GM21529 (cell line): ENCODE data around the gene NYAP2.

Source experiments
- ATAC-seq: cut with Tn5 transposase; IDR thresholded peaks from one replicate; pipeline ENCODE4 v1.9.1; 2021; ENCODE audit not compliant: unreplicated experiment

The NYAP2 gene

DNA sequence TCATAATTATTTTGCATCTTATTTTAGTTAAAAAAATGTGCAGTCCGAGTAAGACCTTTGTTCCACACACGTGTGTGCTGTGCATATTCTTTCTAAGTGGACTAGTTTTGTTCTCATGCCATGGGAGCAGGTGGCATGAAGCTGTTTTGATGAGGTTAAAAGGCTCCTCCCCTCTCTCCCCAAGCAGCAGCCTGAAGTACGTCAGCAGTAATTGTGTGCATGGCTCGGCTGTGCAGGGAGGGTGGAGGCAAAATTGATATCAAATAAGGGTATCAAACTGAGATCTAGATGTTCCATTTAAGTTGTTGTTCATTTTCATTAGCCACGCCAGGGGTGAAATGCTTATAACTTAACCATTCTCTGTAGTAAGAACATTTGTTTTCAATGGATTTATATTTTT, at the start of gene NYAP2:
Gene NYAP2 (plus strand): TSS at position 207 of the 400 bp plus-strand sequence. CDS start 9,171 bp downstream, outside the sequence.
- no peak for ATAC-seq

DNA sequence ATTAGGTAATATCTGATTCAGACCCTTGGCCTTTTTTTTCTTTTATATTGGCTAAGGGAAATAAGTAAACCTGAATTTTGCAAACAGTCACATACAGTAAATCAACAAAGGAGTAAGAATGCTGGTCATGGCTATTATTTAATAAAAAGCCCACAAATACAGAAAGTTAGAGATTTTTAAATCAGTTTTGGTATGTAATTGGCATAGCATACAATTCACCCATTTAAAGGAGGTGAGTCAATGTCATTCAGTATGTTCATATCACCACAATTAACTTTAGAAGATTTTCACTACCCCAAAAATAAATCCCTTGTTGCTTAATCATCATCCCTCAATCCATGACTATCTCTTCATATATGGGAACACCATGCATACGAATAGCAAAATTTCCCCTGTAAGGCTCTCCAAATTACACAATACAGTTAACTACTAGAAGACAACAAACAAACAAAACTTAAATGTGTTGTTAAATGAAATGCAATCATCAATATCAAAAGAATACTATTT, 45.9 kb upstream of the NYAP2 start:
- no peak for ATAC-seq

DNA sequence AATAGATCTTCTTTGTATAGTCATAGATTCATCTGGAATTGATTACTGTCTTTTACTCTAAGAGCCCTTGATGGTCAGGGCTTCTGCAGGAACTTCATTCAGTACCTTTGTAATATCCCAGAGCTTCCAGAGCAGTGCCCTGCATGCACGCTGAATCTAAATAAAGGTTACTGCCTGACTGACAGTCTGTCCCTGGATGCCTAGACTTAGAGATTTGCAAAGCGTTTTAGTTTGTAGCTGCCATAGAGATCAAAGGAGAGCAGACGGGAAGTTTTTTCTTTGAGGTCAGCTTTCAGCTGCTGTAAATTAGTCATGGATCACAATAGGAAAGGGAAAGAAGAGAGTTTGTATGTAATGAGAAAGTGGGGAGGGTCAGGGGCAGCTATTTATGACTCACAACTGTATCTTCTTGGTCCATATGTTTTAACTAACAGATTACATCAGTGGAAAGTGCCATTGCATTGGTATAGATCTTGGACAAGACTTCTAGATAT, 45.2 kb upstream of the NYAP2 start:
- ATAC-seq = no peak

DNA sequence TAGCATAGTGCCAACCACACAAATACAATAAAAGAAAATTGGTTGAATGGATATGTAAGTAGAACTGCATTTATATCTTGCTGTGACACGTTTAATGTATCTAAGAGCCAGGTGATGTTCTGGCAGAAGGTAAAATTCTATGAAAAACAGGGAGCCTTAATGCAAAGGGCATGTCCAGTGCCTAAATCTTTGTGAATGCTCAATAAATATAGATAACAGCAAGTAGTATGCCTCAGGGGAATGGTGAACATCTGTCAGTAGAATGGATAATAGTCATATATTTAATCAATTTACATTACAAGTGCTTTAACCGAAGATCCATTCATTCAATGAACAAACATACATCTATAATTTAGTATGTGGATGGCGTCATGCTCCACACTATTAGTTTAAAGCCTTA, 43.7 kb upstream of the NYAP2 start:
- no peak for ATAC-seq

DNA sequence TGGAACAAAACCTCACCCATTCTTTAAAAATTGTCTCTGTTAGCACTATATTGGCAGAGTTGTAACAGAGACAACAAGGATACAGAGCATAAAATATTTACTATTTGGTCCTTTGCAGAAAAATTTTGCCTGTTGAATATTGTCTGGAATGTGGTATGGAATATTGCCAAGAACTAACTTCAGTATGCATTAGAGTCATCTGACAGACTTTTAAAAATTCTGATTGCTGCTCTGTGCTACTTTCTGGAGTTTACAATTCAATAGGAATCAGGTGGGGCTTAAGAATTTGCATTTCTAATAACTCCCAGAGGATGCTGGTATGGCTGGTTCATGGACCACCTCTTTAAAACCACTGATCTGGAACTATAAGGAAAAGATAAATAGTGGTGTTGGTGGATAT, 32.8 kb upstream of the NYAP2 start:
- ATAC-seq = no peak

DNA sequence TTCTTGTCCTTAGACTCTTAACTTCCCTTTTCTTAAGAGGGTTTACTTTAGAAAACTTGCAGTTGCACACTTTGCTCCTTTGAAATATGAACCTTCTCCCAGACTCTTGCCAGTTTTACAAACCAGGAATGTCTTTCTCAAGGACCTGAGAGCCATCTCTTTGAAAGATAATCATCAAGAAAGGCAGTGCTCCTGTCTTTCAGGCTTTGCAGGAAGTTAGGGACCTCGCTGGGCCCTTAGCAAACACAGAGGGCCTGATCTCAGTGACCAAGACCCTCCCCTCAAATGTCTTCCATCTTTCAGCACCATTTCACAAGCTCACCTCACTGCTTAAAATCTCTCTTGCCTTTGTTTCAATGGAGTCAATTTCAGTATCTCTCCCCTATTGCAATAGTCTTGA, 32.0 kb upstream of the NYAP2 start:
- no peak for ATAC-seq

DNA sequence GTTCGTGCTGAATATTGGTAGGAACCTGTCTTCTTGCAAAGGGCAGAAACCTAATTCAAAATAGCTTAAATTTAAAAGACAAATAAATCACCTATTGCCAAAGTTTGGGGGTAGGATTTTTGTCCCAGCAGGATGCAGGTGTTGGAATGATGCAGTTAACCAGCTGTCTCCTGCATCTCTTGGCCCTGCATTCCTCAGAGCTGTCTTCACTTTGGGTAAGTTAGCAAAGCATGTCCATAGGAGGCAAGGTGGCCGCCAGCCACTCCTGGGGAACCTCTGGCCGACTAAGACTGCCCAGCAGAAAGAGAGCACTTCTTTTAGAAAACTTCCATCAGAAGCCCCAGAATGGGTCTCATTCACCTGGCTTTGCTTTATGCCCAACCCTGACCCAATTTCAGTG, 20.5 kb upstream of the NYAP2 start:
- ATAC-seq = no peak

DNA sequence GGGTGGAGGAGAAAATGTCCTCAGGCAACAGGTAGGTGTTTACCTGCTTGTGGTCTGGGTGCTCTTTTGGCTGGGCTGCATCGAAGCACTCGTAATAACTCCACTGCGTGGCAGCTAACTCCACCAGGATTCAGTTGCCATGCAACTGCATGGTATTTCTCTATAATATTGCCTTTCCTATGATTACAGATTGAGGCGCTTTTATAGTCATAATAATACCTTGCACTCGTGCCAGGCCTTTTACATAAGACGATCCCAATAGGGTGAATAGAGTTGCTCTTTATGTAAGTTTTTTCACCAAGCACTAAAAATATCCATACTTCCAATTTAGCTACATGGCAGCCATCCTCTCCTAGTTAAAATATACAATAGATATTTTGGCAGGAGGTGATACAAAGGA, 19.7 kb upstream of the NYAP2 start:
- ATAC-seq = no peak

DNA sequence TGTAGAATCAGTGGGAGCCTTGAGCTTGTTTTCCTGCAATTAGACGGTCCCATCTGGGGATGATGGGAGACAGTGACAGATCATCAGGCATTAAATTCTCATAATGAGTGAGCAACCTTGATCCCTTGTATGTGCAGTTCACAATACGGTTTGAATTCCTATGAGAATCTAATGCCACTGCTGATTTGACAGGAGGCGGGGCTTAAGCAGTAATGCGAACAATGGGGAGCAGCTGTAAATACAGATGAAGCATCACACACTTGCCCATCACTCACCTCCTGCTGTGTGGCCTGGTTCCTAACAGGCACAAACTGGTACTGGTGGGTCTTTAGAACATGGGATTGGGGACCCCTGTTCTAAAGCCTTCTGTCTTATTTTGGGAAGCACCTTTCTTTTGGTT, 17.9 kb upstream of the NYAP2 start:
- ATAC-seq = no peak

DNA sequence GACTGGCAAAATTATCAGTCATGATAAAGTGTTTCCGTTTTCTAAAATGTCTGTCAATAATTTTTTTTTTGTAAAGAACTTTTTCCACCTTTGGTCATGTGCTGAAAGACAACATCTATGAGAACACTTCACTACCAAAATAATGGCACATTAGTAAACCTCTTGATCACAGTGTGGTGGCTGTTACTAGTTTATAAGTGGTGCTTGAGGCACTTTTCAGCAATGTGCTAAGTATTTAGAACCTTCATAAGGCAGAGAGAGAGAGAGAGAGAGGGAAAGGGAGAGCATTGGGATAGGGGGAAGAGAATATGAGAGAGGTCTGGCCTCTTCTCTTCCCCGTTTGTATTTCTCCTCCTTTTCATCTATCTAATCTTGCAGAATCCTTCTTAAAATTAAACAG, 1.1 kb upstream of the NYAP2 start:
- ATAC-seq = no peak

DNA sequence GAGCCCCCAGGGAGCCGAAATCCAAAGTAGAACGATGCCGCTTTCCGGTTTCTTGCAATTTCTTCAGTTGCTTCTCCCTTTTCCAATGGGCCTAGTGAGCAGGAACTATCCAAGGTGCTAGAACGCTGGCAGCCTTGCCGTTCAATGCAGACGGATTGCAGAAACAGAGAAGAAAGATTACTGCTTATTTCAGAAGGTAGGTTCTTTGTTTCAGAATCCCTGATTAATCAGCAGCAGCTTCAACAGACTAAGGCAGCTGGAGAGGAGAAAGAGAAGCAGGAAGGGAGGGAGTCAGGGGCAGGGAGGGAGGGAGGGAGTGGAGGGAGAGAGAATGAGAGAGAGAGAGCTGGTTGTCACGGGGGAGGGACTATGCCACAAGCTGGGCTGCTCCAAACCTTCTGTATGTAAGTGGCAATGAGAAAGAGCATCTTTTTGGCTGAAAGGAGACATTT, 576 bp downstream of the NYAP2 start:
- ATAC-seq = no peak

DNA sequence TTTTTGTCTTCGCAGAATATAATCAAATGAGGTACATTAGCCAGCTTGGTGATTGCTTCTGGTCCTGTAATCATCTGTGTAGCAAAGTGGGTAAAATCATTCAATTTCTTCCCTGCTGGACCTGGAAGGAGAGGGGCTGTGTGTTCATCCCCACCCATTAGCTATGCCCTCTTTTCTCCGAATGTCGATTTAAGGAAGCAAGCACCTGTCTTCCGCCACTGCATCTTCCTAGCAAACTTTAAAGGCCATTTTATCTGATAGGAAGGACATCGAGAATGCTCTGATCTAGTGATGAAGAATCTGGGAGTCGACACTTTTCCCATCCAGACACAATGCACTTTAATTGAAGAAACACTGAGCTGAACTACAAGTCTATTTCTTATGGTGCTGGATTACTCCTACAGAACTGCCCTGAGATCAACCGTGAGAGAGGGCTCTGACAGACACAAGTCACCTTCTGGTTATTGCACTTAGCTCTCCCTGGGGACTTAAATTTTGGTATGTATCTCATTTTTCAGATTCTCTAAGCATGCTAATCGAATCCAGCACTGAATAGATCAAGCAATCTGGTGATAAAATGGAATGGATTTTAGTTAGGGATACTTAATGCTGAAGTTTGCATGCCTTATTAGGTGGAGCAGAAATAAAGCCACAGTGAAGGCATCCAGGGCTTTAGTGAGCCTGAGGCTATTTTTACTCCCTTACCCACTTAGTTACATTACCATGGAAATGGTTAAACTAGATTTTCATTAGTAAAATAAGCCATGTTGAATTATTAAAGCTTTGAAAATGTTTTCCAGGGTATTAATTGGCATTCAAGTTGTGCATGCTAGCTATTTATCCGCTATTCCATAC, 1.3 kb downstream of the NYAP2 start:
- ATAC-seq = no peak

DNA sequence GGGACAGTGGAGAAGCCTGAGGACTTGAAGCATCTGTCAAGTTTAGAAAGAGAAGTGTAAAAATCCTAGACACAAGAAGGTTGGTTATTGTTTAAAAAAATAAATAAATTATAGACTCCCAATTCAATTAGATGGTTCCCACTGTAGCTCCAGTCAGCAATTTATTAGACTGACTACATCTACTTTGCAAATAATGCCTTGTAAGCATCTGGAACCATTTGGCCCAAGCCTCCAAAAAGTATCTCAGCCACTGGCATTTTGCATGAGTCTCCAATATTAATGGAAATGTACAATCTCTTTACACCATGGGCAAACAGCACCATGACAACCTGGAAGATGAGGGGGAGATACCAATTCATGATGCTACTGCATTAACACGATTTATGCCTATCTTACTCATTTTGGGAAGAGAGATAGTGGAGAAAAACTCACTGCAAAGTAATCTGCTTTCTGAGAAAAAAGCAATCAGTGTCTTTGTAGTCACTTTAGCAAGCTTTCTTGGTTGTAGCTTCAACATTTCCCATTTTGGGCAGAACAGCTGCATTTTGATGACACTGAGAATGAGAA, 2.8 kb downstream of the NYAP2 start:
- no peak for ATAC-seq

DNA sequence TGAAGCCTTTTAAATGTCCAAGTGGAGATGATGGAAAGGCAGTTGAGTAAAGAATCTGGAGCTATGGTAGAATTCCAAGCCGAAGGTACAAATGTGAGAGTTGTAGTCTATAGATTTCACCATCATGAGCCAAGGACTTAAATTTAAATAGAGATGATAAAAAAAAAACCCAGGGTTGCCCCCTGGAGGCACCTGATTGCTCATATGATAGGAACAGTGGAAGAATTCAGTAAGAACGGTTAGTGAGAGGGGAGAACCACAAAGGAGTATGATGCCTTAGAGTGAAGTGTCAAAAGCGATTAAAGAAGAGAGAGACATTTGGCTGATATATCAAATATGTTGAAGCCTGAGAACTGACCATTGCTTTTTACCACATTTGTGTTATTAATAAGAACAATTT, 11.9 kb downstream of the NYAP2 start:
- no peak for ATAC-seq

DNA sequence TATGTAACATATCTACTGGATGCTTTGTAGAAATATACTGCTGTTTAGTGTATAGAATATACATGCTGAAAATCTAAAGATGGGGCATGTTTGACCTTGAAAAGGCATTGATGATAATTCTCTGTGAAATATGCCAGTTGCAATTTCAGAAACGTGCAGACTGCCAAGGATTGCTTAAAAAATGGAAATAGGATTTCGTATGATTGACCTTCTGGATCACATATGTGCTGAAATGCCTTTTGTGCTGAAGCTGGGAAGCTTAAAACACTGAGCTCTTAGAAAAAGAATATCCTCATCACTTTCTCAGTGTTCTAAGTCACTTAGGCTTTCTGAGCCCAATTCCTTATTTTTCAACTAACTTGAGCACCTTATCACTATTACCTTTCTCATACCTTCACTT, 14.3 kb downstream of the NYAP2 start:
- no peak for ATAC-seq

DNA sequence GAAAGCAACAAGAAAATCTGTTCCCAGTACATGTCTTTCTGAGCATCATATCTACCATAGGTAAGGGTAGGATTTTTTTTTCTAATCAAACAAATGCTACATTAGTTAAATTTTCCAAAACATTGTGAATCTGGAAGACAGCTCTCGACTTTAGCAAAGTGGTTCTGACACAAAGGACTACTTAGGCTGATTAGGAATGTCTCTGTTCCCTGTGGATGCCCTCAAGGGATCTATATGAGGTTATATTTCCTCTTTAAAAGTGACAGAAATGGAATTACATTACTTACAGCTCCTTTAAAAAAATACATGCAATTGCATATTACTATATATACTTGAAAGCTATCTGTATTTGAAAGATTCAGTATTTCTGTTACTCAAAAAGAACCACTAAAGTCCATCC, 15.4 kb downstream of the NYAP2 start:
- no peak for ATAC-seq

DNA sequence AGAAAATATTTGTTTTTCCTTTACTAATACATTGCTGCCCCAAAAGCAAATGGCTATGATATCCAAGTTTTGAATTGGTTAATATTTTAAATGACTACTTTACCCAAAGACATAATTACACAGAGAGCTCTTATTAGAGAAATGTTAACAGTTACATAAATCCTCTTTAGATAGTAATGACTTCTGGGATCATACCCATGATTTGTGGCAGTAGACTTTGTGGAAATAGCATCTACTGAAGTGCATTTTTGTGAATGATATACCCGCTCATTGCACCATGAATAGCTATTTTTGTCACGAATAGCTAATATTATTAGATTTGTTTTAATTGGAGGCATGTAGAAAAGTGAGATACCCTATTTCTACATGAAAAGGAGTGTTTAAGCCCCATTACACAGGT, 15.8 kb downstream of the NYAP2 start:
- no peak for ATAC-seq

DNA sequence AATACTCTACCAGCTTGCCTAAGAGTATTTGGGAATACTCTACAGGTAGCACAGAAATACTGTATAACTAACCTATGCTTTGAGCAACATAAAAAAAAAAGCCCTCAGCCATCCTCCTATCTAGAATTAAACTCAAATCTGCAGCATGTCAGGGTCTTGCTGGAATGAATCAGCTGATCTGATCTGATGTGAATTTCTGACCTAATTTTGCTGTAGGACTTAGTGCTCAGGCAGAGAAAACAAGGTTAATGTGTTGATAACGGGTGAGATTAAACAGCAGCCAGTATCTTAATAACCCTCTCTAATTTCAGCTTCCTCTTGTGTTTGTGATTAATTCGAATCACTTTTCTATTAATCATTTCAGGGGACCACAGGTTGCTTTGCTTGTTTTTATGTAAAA, 16.3 kb downstream of the NYAP2 start:
- ATAC-seq = no peak

DNA sequence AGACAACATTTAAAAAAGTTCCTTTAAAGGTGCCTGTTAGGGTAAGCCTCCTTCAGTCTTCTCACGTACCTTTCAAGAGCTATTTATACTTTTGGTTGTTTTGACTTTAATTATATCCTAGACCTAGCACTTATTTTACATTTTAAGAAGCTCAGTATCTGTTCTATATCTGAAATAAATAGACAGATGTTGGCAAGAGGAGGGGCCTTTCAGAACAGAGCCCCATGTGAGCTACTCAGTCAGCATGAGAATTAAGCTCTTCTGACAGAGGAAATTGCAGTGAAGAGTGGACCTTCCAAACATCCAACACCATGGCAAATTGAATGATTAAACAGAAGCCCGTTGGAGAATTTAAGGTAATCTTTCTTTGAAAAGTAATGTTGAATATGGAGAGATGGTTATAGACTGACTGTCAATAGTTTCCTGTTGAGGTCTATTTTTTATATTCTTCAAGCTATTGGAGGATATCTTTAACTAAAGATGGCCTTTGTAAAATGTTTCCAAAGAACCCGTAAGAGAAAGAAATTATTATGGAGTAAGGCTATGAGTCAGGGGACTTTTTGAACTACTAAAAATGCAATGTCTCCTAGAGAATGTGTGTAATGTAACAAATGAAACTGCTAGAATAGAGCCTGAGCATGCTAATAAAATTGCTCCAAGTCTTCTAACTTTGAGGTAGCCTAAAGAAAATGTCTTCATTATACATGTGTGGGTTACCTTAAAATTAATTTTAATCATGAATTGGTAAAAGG, 17.3 kb downstream of the NYAP2 start:
- ATAC-seq = no peak

DNA sequence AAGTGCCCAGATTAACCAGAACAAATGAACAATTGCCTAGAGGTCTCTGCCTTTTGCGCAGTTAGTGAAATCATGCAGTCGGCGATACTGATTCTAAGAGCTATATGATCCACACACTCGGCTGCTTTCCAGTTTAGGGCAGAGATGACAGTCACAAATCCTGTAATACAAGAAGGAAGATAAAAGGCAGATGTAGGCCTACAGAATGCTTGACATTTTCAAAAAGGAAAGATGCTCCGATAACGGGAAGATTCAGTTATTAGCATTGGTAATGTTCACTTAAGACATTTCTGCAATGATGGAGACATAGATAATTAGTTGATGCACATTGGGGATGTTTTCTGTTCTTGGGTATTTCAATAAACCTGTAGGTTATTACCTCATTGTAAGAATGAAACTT, 19.5 kb downstream of the NYAP2 start:
- no peak for ATAC-seq

DNA sequence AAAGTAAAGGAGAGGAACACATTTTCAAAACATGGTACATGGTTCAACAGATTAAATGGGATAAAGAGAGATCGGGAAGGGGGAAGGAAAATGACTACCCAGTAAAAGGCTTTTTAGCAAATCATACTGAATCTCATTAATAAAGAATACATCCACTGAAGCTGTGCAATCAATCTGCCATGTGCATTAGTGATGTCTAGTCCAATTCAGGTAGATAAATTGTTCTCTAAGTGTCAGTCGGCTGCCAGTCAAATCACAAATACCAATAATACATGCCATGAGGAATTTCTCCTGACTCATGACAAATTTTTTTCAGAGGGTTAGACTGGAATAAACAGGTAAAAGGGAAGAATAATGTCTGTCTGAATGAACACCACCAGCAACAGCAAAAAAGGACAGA, 22.6 kb downstream of the NYAP2 start:
- no peak for ATAC-seq

DNA sequence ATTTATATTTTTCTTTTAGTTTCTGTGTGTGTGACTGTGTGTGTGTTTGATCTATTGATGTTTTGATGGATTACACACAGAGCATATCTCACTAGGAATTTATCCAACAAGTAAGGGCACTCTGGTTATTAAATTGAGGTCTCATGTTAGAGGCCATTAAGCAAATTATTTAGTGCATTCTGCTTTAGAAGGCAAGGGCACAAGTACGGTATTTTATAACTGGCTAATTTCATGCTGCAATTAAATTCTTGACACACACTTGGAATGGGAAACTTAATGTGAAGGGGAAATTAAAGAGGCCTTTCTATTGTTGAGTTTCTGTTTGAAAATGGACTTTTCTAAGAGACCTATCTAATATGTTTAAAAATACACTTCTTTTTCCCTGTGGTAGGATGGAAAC, 25.8 kb downstream of the NYAP2 start:
- no peak for ATAC-seq
